ENCODE measurements around the gene OR2W3.

The OR2W3 gene

DNA sequence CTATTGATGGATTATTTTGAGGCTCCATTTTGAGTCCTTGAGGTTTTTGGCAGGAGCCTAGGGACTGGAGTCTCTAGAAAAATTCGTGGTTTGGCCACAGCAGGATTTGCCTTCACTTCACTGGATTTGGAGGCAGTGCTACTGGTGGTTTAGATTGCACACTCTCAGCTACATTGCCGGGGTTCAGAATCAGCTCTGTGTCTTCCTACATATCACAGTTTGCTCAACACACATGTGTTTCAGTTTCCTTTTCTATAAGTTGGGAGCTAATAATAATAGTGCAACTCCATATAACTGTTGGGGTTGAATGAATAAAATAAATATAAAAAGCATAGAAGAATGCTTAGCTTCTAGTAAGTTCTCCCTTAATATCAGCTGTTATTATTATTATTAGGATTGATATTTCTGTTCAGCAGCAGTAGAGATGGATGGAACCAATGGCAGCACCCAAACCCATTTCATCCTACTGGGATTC is at the start of gene OR2W3:
Gene OR2W3 (plus strand): TSS at position 425 of the 475 bp plus-strand sequence. CDS start 0 bp downstream, at position 425.
- in situ Hi-C loops (cut with MboI; ENCODE audit: low sequenced_read_pairs) = no loop called here

DNA sequence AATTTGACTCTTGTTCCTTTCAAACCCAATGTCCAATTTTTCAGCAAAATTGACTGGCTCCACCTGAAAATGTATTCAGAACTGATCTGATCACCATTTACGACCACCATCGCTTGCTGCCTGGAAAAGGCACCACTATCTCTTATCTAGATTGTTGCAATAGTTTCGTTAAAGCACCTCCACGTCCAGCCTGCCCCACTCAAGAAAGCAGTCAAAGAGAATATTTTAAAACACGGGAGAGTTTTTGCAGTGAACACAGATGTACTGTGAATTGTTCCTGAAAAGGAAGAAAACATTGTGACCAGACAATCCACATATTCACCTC is 49.7 kb upstream of the OR2W3 start:
- in situ Hi-C loops (cut with MboI; ENCODE audit: low sequenced_read_pairs) = no loop called here

DNA sequence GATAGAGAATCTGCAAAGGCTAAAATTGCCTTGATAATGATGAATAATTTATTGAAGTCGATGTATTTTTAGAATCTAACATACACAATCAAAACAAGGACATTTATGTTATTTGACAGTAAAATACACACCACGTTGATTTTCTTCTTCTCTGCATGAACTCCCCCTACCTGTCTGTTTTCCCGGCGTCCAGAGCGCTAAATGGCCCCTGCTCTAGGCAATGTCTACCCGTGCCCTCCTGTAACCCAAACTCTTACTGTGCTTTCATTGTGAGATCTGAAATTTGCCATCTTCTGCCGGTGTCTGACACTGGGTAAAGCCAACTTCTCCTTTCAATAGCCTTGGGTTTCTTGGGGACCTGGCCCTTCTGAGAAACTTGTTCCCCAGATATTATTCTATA is 47.0 kb upstream of the OR2W3 start:
- in situ Hi-C loops (cut with MboI; ENCODE audit: low sequenced_read_pairs) = no loop called here

DNA sequence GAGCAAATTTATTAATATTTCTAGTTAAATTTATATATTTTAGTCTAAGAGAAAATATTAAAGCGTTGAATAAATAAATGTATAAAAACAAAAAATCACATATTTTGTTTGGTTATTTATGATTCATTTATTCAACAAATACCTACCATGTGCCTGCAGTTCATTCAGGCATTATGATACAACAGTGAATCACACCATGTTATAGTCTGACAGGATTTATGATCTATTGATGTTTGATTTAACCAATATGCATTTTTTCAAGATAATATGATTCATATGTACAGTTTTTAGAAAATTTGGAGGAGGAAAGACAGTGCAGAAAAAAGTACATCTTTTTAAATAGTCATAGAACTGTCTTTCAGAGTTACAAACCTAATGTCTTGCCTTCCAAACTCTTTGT is 45.8 kb upstream of the OR2W3 start:
- in situ Hi-C loops (cut with MboI; ENCODE audit: low sequenced_read_pairs) = no loop called here

DNA sequence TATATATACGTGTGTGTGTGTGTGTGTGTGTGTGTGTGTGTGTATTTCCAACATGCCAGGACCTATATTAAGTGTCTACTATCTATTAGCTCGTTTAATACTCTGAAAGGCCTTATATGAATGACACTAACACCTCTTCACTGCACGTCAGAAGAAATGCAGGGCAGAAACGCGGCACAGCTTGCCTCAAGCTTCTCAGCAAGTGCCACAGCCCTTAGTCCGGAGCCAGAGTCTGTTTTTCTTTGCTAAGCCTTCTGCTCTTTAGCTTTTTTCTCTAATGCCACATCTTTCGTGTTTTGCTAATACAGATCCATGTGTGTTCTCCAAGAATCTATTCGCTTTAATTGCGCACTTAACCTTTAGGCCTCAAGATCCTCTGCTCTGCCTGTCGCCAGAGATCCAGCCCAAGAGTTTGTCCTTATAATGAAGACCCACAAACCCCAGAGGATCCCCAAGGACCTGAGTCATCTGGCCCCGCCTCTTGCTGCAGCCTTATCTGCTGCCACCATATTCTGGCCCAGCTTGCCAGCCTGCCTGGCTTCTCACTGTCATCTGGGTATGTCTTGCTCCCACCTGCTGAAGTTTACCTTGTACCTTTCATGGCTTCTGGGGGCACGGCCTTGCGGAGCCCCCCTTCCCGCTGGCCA is 40.4 kb upstream of the OR2W3 start:
- in situ Hi-C loops (cut with MboI; ENCODE audit: low sequenced_read_pairs) = no loop called here

DNA sequence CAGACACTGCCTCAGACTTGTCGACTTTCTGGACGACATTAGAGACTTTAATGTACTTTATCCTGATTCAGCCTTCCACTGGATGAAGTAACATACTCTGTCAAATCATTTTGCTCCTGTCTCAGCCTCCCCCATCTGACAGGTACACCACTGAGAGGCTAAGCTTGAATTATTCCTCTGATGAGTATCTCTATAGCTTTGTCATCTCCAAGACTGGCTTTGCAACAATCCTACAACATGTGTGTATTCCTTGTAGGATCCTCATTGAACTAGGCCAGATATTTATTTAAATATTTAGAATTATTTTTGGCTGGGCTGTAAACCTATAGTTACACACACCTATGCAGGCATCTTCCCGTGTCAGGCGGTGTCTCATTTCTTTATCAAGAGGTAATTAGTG is 39.5 kb upstream of the OR2W3 start:
- in situ Hi-C loops (cut with MboI; ENCODE audit: low sequenced_read_pairs) = no loop called here

DNA sequence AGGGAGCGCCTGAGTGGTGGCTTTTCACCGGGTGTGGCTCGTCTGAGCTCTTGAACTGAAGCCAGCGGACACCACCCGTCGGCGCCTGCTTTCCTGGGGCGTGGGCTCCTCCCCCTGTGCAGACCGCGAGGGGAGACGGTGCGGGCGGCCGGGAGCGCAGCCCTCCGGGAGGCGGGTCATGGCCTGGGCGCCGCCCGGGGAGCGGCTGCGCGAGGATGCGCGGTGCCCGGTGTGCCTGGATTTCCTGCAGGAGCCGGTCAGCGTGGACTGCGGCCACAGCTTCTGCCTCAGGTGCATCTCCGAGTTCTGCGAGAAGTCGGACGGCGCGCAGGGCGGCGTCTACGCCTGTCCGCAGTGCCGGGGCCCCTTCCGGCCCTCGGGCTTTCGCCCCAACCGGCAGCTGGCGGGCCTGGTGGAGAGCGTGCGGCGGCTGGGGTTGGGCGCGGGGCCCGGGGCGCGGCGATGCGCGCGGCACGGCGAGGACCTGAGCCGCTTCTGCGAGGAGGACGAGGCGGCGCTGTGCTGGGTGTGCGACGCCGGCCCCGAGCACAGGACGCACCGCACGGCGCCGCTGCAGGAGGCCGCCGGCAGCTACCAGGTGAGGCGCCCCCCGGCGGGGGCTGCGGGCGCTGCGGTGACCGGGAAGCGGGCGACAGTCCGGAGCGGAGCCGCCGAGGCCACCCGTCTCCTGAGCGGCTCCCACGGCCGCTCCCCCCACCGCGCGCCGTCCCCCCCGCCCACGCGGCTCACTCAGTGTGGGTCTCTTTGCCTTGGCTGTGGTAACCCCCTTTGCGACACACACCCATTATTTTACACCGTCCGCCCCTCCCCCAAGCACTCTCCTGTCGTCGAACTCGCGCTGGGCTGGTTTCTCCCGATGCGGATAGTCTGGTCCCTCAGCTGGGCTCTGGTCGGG is 38.1 kb upstream of the OR2W3 start, which contains the start of gene TRIM58:
Gene TRIM58 (plus strand): TSS at position 119 of the 916 bp plus-strand sequence. CDS start 60 bp downstream, at position 179.
- in situ Hi-C loops (cut with MboI; ENCODE audit: low sequenced_read_pairs) = no loop called here

DNA sequence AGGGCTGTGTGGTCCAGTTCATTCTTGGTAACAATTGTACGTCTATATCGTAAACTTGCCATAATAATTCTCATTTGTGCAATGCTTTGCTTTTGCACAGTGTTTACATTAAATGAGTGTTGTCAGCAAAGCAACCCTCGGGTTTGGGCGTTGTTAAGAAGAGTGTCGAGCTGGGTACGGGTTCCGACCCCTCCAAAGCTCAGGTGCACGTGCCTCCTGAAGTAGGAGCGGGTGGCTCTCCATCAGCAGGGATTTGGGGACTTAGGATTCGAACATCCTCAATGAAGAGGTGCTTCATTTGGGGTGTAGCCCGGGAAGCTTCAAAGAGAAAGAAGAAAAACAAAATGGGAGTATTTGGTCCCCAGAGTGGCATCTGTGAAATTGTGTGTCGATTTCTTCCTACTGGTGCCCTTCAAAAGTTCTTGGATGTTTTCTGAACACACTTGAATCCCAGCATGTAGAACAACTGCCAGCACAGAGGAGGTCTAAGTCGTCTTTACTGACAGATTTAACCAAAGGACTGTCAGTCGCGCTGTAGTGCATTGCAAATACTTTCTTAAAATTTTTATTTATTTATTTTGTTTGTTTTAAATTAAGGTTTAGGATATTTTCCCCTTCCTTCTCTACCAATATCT is 37.3 kb upstream of the OR2W3 start:
- in situ Hi-C loops (cut with MboI; ENCODE audit: low sequenced_read_pairs) = no loop called here

DNA sequence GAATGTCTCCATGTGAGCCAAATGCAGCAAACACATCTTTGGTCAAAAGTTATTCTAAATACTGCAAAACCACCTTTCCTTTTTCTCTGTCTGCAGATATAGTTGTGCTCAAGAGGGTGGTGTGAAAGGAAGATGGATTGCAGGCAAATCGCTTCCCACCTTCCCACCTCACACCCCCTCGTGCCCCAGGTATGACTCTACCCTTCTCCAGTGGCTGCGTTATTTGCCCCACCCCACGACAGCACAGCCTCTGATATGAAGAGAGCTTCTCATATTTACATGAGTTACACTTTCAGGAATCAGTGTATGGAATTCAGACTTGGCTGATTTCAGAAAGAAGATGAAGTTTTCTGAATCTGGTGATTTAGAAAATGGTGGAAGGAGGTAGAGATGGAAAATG is 32.6 kb upstream of the OR2W3 start:
- in situ Hi-C loops (cut with MboI; ENCODE audit: low sequenced_read_pairs) = no loop called here

DNA sequence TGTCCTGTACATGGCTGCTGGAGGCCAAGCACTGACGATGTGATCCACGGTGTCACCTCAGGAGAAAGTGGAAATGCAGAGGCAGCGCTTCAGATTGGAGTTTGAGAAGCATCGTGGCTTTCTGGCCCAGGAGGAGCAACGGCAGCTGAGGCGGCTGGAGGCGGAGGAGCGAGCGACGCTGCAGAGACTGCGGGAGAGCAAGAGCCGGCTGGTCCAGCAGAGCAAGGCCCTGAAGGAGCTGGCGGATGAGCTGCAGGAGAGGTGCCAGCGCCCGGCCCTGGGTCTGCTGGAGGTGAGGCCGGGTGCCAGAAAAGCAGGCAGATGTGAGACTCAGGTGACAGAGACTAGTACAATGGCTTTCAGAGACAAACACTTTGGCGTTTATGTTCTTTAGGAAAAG is 30.7 kb upstream of the OR2W3 start:
- in situ Hi-C loops (cut with MboI; ENCODE audit: low sequenced_read_pairs) = no loop called here

DNA sequence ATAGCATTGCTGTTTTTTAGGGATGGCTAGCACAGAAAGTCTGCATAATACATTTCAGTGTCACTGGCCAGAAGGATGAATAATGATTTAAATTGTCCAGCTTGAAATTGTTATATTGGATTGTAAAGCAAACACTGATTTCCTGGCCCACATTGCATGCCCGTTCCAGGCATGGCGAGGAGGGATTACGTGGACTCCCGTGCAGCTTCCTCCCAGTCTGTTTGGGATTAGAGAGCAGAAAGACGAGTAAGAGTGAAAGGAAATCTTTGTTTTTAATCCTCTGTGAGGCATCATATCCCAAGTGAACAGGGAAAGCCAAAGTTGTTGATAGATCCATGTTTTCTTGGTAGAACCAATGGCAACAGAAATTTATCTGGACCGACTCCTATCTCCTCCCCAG is 30.0 kb upstream of the OR2W3 start:
- in situ Hi-C loops (cut with MboI; ENCODE audit: low sequenced_read_pairs) = no loop called here

DNA sequence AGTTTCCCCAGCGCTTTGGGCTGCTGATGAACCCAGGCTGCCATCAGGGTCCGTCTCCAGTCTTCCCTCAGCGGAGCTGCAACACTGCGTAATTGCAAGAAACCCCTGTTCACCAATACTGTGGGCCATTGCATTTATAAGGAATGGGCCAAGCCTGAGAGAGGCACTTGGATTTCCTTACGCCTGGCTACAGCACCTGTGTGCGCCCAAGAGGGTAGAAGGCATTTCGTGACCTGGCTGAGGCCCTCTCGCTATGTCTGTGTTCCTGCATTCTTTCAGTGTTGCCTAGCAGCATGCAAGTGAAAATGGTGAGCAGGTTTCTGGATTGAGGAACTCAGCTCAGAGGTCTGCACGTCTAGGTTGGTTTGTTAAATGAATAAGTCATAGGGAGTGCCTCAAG is 12.0 kb upstream of the OR2W3 start:
- in situ Hi-C loops (cut with MboI; ENCODE audit: low sequenced_read_pairs) = no loop called here

DNA sequence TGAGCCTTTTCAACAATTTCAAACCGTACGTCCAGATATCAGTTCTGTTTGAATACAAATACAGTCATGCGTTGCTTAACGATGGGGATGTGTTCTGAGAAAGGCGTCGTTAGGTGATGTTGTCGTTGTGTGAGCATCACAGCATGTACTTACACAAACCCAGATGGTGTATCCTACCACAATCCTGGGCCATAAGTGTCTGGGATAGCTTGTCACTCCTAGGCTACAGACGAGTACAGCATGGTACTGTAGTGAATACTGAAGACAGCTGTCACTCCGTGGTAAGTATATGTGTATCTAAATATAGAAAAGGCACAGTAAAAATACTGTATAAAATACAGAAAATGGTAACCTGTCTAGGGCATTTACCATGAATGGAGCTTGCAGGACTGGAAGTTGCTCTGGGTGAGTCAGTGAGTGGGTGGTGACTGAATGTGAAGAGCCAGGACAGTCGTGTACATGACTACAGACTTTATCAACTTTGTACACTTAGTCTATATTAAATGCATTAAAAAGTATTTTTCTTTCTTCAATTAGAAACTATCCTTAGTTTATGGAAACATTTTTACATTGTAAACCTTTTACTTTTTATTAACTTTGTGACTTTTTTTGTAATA is 10.5 kb upstream of the OR2W3 start:
- in situ Hi-C loops (cut with MboI; ENCODE audit: low sequenced_read_pairs) = no loop called here

DNA sequence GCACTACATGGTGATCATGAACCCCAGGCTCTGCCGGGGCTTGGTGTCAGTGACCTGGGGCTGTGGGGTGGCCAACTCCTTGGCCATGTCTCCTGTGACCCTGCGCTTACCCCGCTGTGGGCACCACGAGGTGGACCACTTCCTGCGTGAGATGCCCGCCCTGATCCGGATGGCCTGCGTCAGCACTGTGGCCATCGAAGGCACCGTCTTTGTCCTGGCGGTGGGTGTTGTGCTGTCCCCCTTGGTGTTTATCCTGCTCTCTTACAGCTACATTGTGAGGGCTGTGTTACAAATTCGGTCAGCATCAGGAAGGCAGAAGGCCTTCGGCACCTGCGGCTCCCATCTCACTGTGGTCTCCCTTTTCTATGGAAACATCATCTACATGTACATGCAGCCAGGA is 589 bp downstream of the OR2W3 start:
- in situ Hi-C loops (cut with MboI; ENCODE audit: low sequenced_read_pairs) = no loop called here

DNA sequence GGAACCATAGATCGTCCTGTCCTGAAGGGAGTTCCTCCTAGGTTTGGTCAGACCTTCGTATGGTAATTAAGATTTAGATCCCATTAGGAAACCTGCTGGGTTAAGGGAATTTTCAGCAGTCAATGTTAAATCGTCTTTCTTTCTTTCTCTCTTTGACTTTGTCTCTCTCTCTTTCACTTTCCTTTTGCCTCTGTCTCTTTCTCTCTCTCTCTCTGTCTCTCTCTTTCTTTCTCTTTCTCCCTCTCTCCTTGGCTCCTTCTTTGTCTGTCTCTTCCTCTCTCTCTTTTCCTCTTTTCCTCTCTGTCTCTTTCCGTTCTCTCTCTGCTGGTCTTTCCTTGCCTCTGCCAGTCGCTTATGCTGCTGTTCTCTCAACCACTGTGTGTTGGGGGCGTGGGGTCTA is 8.7 kb downstream of the OR2W3 start:
- in situ Hi-C loops (cut with MboI; ENCODE audit: low sequenced_read_pairs) = no loop called here

DNA sequence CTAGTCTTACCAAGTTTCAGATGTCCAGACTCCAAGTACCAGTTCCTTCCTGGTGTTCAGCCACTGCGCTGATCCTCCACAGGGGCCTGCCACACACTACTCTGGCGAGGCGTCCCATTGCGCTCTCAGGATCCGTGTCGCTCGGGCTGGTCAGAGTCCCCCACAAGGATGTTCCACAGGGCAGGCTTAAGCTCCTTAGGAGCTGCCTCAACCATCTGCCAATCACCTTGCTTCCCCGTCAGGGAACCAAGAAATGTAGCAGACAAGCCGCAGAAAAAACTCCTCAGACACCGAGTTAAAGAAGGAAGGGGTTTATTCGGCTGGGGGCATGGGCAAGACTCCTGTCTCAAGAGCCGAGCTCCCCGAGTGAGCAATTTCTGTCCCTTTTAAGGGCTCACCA is 9.8 kb downstream of the OR2W3 start:
- in situ Hi-C loops (cut with MboI; ENCODE audit: low sequenced_read_pairs) = no loop called here

DNA sequence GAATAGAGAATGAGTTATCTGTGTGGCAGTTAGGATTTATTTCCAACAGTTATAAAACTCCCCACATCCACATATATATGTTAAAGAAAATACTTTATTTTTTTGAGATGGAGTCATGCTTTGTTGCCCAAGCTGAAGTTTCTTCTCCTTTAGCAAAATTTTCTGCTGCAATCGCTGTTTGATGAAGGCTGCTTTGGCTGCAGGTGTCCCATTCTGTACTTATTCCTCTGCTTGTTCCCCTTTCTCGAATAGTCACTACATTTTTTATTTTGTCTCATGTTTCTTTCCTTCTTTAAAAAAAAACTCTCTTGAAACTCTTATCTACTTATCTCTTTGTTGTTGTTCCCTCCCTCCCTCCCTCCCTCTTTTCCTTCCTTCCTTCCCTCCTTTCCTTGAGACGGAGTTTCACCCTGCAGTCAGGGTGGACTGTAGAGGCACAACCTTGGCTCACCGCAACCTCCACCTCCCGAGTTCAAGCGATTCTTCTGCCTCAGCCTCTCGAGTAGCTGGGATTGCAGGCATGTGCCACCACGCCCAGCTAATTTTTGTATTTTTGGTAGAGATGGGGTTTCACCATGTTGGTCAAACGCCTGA is 10.6 kb downstream of the OR2W3 start:
- in situ Hi-C loops (cut with MboI; ENCODE audit: low sequenced_read_pairs) = no loop called here

DNA sequence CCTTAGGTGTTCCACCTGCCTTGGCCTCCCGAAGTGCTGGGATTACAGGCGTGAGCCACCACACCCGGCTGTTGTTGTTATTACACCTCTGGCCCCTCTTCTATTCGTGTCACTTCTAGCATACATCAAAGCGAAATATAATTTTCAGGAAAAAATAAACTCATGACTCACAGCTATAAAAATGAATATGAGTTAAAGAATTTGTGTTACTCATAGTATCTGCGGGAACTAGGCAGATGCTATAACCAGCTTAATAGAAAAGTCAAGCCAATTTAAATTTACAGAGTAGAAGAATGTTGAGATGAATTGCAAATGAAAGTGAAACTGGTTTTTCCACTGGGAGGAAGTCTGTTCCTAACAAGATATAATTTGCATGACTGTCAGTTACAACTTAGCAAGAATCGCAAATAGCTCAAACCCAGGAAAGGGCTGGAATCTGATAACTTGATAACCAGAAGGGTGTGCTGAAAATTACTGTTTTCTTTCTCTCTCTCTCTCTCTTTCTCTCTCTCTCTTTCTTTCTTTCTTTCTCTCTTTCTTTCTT is 11.2 kb downstream of the OR2W3 start:
- in situ Hi-C loops (cut with MboI; ENCODE audit: low sequenced_read_pairs) = no loop called here

DNA sequence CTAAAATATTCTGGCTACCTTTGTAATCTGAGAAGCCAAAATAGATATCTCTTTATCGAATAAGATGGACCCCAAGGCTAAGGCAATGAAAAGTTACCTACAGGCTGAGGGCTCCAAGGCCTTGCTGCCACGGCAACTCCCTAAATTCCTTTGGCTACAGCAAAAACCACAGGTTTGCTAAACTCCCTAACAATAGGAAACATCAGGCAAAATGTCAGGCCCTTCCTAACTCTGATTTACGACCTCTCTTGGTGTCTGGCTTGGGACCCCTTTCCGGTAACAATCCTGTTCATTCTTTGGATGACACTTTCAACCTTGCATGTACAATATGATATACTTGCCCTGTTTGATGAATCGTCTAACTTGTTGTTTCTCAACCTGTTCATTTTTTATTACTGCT is 13.4 kb downstream of the OR2W3 start:
- in situ Hi-C loops (cut with MboI; ENCODE audit: low sequenced_read_pairs) = no loop called here

DNA sequence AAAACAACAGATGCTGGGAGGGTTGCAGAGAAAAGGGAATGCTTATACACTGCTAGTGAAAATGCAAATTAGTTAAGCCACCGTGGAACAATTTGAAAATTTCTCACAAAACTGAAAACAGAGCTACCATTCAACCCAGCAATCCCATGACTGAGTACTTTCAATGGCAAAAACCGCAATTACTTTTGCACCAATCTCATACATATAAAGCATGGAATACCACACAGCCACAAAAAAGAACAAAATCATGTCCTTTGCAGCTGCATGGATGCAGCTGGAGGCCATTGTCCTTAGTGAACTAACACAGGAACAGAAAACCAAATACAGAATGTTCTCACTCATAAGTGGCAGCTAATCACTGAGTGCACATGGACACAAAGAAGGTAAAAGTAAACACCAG is 18.4 kb downstream of the OR2W3 start:
- in situ Hi-C loops (cut with MboI; ENCODE audit: low sequenced_read_pairs) = no loop called here
